Activated CD4-positive, alpha-beta T cell treated with anti-CD3 and anti-CD28 coated beads, Interleukin-2, amount 10 ng/mL, durations not matched to agents 7 days and 5 days (primary cell): ENCODE results near the gene DAD1. TPM values are rescaled to one million over a fixed set of nuclear protein-coding genes. Genes with fewer than 3 reads are reported as not detected.
A peak's percentile ranks its signal among the peaks of the same experiment; 100 is the strongest.
"Not testable (repeated sequence)": the region's sequence is repeated elsewhere in the genome, so short reads cannot be mapped to it uniquely, and the experiment has no call there.

Source experiments
- CTCF ChIA-PET: fragments of 350-600 bp; sonication (Branson Sonifier 250); formaldehyde crosslinking; loops from one replicate; lab custom pipeline; 2021; ENCODE audit warnings: antibody characterized with exemption; lab: Charles Lee
- POLR2A ChIA-PET: fragments of 350-600 bp; sonication (Branson Sonifier 250); formaldehyde crosslinking; loops from one replicate; lab custom pipeline; 2021; ENCODE audit warnings: antibody characterized with exemption; lab: Charles Lee
- DNase-seq: peaks from one replicate; pipeline ENCODE4 v3.0.0-alpha.2; 2020
- H3K27ac Mint-ChIP-seq: one replicate; pipeline ENCODE4 v1.8.0; 2021; ENCODE audit warnings: mild to moderate bottlenecking, moderate library complexity, mixed read lengths
- H3K27me3 Mint-ChIP-seq: one replicate; pipeline ENCODE4 v1.8.0; 2021; ENCODE audit warnings: mixed read lengths
- H3K36me3 Mint-ChIP-seq: one replicate; pipeline ENCODE4 v1.8.0; 2021; ENCODE audit warnings: low read depth, mixed read lengths
- H3K4me1 Mint-ChIP-seq: one replicate; pipeline ENCODE4 v1.8.0; 2021; ENCODE audit warnings: mixed read lengths
- H3K4me3 Mint-ChIP-seq: one replicate; pipeline ENCODE4 v1.8.0; 2021; ENCODE audit warnings: mild to moderate bottlenecking, moderate library complexity, mixed read lengths
- H3K9me3 Mint-ChIP-seq: one replicate; pipeline ENCODE4 v1.8.0; 2021; ENCODE audit warnings: mixed read lengths
- total RNA-seq, 2 experiments: library from RNA; stranded (reverse); gene quantifications; one replicate each; pipeline ENCODE4 v1.2.3, GENCODE V29; 2021

DAD1 gene
- total RNA-seq, 2 experiments from 2014 or later, result 169 to 233 TPM

DNA sequence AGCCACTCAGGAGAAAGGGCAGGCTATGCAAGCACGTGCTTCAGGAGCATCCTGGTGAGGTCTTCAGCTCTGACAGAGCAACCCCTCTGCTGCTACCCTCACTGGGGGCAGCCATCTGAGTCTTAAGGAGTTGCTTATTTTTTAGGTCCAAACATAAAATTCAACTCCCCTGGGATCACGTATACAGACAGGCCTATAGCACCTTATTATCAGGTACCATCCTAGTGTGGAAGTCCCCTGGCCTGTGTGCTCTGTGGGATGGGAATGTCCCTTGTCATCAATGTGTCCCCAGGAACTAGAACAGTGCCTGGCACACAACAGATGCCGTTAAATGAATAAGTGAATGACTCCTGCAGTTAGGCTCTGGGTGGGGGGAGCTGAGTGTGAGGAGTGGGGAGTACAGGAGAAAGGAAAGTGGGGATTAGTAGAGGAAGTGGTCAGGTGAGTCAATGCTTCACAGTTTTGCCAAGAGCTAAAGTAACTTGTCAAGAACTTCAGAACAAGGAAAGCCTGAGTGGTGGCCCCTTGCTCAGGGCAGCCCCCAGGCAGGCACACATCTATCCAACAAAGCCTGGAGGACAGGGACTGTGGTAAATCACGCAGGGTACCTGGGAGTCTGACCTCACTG, 33.5 kb downstream of the DAD1 start:
- H3K9me3 Mint-ChIP-seq, result no peaks in the 10 kb centered on the region
- POLR2A ChIA-PET, result interaction anchor here (0.5 to 2.0 kb wide), 17 partner anchors 9 to 736 kb away, joined by 3 to 10 read pairs (median 4); no protein-coding TSS in a partner anchor
- peak; percentile 61 for DNase-seq
- CTCF ChIA-PET, result interaction anchor here (0.8 to 8.7 kb wide), 35 partner anchors 9 to 806 kb away, joined by 3 to 335 read pairs (median 9); partner anchors contain the start of genes AJUBA, DAD1, LRP10 and OXA1L
- peak overlapping the region; percentile 94 for H3K27ac Mint-ChIP-seq
- H3K4me1 Mint-ChIP-seq, result peaks cover 86% of the 10 kb centered on the region
- H3K36me3 Mint-ChIP-seq, result peaks cover 55% of the 10 kb centered on the region
- peak overlapping the region; percentile 75 for H3K4me3 Mint-ChIP-seq
- H3K27me3 Mint-ChIP-seq, result peaks cover 2% of the 10 kb centered on the region

DNA sequence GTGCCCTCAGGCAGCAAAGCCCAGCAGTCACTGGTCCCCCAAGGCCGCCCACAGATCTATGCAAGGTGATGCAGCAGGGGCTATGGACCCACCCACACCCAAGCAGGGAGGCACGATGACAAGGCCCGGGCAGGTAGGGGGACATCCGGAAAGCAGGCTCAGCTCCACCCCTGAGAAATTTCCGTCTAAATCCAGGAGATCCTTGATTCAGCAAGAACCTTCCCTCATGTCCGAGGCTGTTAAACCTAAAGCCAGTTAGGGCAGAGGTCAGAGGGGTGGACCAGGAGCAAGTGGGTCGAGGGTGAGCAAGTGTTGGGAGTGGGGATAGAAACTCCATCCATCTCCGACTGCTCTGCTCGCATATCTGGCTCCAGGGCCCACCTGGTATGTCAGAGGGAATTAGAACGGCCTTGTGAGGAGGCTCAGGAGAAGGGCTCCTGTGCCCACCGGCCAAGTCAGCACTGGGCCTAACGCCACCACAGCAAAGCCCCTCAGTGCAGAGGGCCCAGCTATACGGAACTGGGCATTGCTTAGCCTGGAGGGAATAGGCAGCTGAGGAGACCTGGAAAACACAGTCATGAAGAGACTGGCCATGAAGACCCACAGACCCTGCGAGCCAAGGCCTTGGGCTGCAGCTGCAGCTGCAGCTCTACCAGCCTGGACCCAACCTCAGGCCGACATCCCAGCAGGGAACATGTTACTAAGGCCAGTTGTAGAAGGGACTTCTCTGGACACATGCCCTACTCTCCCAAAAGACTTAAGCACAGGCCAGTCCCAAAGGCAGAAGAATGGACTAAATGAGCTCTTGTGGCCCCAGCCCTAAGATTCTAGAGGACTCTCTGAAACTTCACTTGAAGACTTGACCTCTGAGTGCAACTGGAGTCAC, 34.3 kb downstream of the DAD1 start:
- ChIA-PET CTCF (interaction anchor here (0.8 to 8.7 kb wide), 12 partner anchors 8 to 707 kb away, joined by 3 to 335 read pairs (median 21); partner anchors contain the start of genes DAD1 and LRP10), POLR2A (interaction anchor here (0.7 to 2.0 kb wide), 8 partner anchors 8 to 59 kb away, joined by 4 to 10 read pairs (median 7); no protein-coding TSS in a partner anchor)
- peaks cover 86% of the 10 kb centered on the region for H3K4me1 Mint-ChIP-seq
- no peaks in the 10 kb centered on the region for H3K9me3 Mint-ChIP-seq
- peaks cover 2% of the 10 kb centered on the region for H3K27me3 Mint-ChIP-seq
- H3K27ac Mint-ChIP-seq, result peak overlapping the region; percentile 94
- peak overlapping the region; percentile 75 for H3K4me3 Mint-ChIP-seq
- DNase-seq, result no peak
- H3K36me3 Mint-ChIP-seq, result peaks cover 57% of the 10 kb centered on the region

DNA sequence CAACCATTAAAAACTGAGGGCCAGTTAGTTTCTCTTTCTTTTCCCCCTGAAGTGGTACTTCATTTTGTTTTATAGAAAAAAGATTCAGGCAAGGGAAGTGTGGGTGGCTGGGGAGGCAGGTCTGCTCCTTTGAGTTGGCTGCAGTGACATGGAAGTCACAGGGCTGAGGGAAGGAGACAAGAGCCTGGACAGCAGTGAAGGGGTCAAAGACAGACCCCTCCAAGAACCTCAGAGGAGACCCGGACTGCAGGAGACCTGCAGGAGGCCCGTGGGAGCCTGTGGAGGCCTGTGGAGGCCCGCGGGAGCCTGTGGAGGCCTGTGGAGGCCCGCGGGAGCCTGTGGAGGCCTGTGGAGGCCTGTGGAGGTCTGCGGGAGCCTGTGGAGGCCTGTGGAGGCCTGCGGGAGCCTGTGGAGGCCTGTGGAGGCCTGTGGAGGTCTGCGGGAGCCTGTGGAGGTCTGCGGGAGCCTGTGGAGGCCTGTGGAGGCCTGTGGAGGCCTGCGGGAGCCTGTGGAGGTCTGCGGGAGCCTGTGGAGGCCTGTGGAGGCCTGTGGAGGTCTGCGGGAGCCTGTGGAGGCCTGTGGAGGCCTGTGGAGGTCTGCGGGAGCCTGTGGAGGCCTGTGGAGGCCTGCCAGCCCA, 35.0 kb downstream of the DAD1 start:
- Mint-ChIP-seq H3K36me3 (peaks cover 62% of the 10 kb centered on the region), H3K4me3 (peak overlapping the region; percentile 44), H3K27ac (peak overlapping the region; percentile 94), H3K4me1 (peaks cover 87% of the 10 kb centered on the region)
- H3K9me3 Mint-ChIP-seq, H3K27me3 Mint-ChIP-seq, POLR2A ChIA-PET: not testable (repeated sequence)
- CTCF ChIA-PET, result interaction anchor here (1.8 to 8.7 kb wide), 3 partner anchors 14 to 23 kb away, joined by 4 to 335 read pairs (median 53); no protein-coding TSS in a partner anchor
- DNase-seq, result peak; percentile 31

DNA sequence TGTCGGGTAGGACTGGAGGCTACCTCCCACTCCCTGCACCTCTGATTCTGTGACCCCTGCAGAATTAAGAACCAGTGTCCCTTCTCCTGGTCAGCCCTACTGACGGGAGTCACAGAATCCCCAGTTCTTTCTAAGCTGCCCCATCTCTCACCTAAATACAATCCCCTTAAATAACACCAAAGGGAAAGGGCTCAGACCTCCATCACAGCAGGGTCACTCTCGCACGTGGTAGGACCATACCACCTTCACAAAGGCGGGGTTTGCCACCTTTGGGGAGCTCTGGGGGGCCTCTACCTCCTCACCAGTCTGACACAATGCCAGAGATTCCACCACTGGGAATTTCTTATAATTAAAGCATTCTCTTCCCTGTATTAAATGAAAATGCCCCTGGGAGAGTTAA, 35.6 kb downstream of the DAD1 start:
- Mint-ChIP-seq H3K4me1 (peaks cover 85% of the 10 kb centered on the region), H3K27me3 (peaks cover 2% of the 10 kb centered on the region), H3K4me3 (peak overlapping the region; percentile 44), H3K36me3 (peaks cover 60% of the 10 kb centered on the region), H3K9me3 (no peaks in the 10 kb centered on the region), H3K27ac (peak overlapping the region; percentile 94)
- no peak for DNase-seq
- ChIA-PET CTCF (interaction anchor here (0.6 to 8.7 kb wide), 6 partner anchors 14 to 40 kb away, joined by 3 to 335 read pairs (median 4); no protein-coding TSS in a partner anchor), POLR2A (interaction anchor here (0.6 to 1.6 kb wide), 2 partner anchors 26 to 45 kb away, joined by 4 read pairs; no protein-coding TSS in a partner anchor)

DNA sequence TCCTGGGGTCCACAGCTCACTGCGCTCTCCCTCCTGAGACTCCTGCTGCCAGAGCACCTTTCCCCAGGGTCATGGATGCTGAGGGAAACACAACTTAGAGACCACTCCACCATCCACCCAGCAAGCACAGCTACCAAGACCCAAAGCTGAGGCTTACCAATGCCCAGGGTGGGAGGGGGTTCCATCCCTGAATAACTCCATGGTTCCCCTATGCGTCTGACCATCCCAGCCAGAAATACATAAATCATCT, 36.3 kb downstream of the DAD1 start:
- Mint-ChIP-seq H3K27me3 (peaks cover 2% of the 10 kb centered on the region), H3K9me3 (no peaks in the 10 kb centered on the region), H3K27ac (peak overlapping the region; percentile 94), H3K4me3 (peak overlapping the region; percentile 68), H3K36me3 (peaks cover 67% of the 10 kb centered on the region), H3K4me1 (peaks cover 85% of the 10 kb centered on the region)
- ChIA-PET POLR2A (interaction anchor here (0.6 to 1.6 kb wide), 3 partner anchors 25 to 53 kb away, joined by 4 to 5 read pairs (median 4); no protein-coding TSS in a partner anchor), CTCF (interaction anchor here (0.6 to 8.7 kb wide), 13 partner anchors 13 to 701 kb away, joined by 3 to 335 read pairs (median 4); no protein-coding TSS in a partner anchor)
- DNase-seq, result no peak

DNA sequence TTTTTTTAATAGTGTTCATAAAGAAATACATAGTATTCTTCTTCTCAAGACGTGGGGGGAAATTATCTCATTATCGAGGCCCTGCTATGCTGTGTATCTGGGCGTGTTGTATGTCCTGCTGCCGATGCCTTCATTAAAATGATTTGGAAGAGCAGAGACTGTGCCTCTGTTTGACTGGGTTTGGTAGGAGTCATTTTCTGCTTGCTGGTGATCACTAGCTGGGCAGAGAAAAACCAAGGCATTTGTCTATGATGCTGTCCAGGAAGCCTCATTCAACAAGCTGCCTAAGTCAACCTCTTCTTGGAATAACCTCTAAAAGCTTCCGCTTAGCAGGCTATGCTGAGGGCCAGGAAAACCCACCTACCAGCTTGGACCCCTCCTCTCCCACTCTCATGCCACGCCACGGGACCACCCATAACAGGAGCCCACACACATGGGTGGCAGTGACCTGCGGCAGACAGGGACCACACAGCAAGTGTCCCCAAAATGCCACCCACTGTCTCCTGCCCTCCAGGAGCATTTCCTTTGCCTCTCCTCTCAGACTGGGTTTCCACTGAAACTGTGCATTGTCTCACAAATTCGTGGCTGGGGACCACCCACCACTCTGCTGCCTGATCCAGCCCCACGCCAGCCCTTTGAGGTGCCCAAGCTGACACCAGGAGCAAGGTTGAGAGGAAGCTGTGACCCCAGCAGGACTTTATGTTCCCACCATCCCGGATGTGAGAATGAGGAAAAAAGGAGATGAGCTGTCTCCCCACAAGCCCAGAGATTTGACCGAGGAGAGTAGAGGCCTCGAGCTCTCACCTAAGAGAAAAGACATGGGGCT, 36.8 kb downstream of the DAD1 start:
- Mint-ChIP-seq H3K9me3 (no peaks in the 10 kb centered on the region), H3K4me1 (peaks cover 85% of the 10 kb centered on the region), H3K36me3 (peaks cover 73% of the 10 kb centered on the region), H3K4me3 (peak overlapping the region; percentile 68), H3K27me3 (peaks cover 2% of the 10 kb centered on the region), H3K27ac (peak overlapping the region; percentile 94)
- ChIA-PET CTCF (interaction anchor here (0.6 to 8.7 kb wide), 12 partner anchors 13 to 700 kb away, joined by 3 to 335 read pairs (median 4); no protein-coding TSS in a partner anchor), POLR2A (interaction anchor here (0.6 to 1.6 kb wide), 3 partner anchors 24 to 52 kb away, joined by 3 to 5 read pairs (median 4); no protein-coding TSS in a partner anchor)
- no peak for DNase-seq

DNA sequence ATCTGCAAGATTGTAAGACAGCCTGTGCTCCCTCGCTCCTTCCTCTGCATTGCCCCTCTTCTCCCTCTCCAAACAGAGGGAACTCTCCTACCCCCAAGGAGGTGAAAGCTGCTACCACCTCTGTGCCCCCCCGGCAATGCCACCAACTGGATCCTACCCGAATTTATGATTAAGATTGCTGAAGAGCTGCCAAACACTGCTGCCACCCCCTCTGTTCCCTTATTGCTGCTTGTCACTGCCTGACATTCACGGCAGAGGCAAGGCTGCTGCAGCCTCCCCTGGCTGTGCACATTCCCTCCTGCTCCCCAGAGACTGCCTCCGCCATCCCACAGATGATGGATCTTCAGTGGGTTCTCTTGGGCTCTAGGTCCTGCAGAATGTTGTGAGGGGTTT, 37.4 kb downstream of the DAD1 start:
- peak; percentile 21 for DNase-seq
- H3K4me3 Mint-ChIP-seq, result peak overlapping the region; percentile 68
- H3K27ac Mint-ChIP-seq, result peak overlapping the region; percentile 94
- ChIA-PET CTCF (interaction anchor here (0.6 to 8.7 kb wide), 8 partner anchors 12 to 1870 kb away, joined by 3 to 335 read pairs (median 4); no protein-coding TSS in a partner anchor), POLR2A (interaction anchor here (0.6 to 1.6 kb wide), 2 partner anchors 24 to 43 kb away, joined by 3 to 4 read pairs; no protein-coding TSS in a partner anchor)
- peaks cover 79% of the 10 kb centered on the region for H3K36me3 Mint-ChIP-seq
- H3K9me3 Mint-ChIP-seq, result no peaks in the 10 kb centered on the region
- peaks cover 91% of the 10 kb centered on the region for H3K4me1 Mint-ChIP-seq
- H3K27me3 Mint-ChIP-seq, result peaks cover 2% of the 10 kb centered on the region

DNA sequence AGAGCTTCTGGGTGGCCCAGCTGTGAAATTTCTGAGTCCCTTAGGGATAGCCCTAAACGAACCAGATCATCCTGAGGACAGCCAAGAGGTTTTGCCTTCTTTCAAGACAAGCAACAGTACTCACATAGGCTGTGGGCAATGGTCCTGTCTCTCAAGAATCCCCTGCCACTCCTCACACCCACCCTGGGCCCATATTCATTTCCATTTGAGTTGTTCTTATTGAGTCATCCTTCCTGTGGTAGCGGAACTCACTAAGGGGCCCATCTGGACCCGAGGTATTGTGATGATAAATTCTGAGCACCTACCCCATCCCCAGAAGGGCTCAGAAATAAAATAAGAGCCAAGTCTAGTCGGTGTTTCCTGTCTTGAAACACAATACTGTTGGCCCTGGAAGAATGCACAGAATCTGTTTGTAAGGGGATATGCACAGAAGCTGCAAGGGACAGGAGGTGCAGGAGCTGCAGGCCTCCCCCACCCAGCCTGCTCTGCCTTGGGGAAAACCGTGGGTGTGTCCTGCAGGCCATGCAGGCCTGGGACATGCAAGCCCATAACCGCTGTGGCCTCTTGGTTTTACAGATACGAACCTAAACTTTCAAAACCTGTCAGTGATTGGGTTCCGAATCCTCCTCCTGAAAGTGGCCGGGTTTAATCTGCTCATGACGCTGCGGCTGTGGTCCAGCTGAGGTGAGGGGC, 38.9 kb downstream of the DAD1 start:
- ChIA-PET POLR2A (interaction anchor here (0.6 to 1.0 kb wide), 2 partner anchors 20 to 49 kb away, joined by 3 to 6 read pairs; no protein-coding TSS in a partner anchor), CTCF (interaction anchor here (0.7 to 8.7 kb wide), 9 partner anchors 10 to 553 kb away, joined by 3 to 335 read pairs (median 4); no protein-coding TSS in a partner anchor)
- peak; percentile 71 for DNase-seq
- no peaks in the 10 kb centered on the region for H3K27me3 Mint-ChIP-seq
- H3K36me3 Mint-ChIP-seq, result peaks cover 86% of the 10 kb centered on the region
- H3K4me3 Mint-ChIP-seq, result peak overlapping the region; percentile 68
- H3K4me1 Mint-ChIP-seq, result peaks cover 92% of the 10 kb centered on the region
- peak overlapping the region; percentile 94 for H3K27ac Mint-ChIP-seq
- no peaks in the 10 kb centered on the region for H3K9me3 Mint-ChIP-seq

DNA sequence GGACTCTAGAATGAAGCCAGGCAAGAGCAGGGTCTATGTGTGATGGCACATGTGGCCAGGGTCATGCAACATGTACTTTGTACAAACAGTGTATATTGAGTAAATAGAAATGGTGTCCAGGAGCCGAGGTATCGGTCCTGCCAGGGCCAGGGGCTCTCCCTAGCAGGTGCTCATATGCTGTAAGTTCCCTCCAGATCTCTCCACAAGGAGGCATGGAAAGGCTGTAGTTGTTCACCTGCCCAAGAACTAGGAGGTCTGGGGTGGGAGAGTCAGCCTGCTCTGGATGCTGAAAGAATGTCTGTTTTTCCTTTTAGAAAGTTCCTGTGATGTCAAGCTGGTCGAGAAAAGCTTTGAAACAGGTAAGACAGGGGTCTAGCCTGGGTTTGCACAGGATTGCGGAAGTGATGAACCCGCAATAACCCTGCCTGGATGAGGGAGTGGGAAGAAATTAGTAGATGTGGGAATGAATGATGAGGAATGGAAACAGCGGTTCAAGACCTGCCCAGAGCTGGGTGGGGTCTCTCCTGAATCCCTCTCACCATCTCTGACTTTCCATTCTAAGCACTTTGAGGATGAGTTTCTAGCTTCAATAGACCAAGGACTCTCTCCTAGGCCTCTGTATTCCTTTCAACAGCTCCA, 39.6 kb downstream of the DAD1 start:
- DNase-seq, result no peak
- Mint-ChIP-seq H3K27ac (peak overlapping the region; percentile 94), H3K4me3 (peak overlapping the region; percentile 68), H3K9me3 (no peaks in the 10 kb centered on the region), H3K27me3 (no peaks in the 10 kb centered on the region), H3K36me3 (peaks cover 91% of the 10 kb centered on the region), H3K4me1 (peaks cover 92% of the 10 kb centered on the region)
- ChIA-PET POLR2A (interaction anchor here (0.6 to 1.0 kb wide), 2 partner anchors 20 to 48 kb away, joined by 3 to 6 read pairs; no protein-coding TSS in a partner anchor), CTCF (interaction anchor here (0.7 to 8.7 kb wide), 10 partner anchors 10 to 552 kb away, joined by 3 to 335 read pairs (median 4); no protein-coding TSS in a partner anchor)
